Activated naive CD8-positive, alpha-beta T cell treated with anti-CD3 and anti-CD28 coated beads, Interleukin-2, amount 50 U/mL, for 24 hours (primary cell): ENCODE data around the gene SVIP.

ENCODE experiments used
- ATAC-seq: fragments of 150-1000 bp; cut with Tn5 transposase; one replicate; pipeline ENCODE4 v1.10.0; 2021
- DNase-seq: peaks from one replicate; pipeline ENCODE4 v3.0.0; 2021
- H3K27ac Mint-ChIP-seq: one replicate; pipeline ENCODE4 v1.8.0; 2021; ENCODE audit warnings: mild to moderate bottlenecking, mixed read lengths
- H3K27me3 Mint-ChIP-seq: one replicate; pipeline ENCODE4 v1.8.0; 2021; ENCODE audit warnings: mixed read lengths
- H3K36me3 Mint-ChIP-seq: one replicate; pipeline ENCODE4 v1.8.0; 2021; ENCODE audit warnings: low read depth, mixed read lengths
- H3K4me1 Mint-ChIP-seq: one replicate; pipeline ENCODE4 v1.8.0; 2021; ENCODE audit warnings: mixed read lengths
- H3K4me3 Mint-ChIP-seq: one replicate; pipeline ENCODE4 v1.8.0; 2021; ENCODE audit warnings: mild to moderate bottlenecking, moderate library complexity, mixed read lengths
- H3K9me3 Mint-ChIP-seq: one replicate; pipeline ENCODE4 v1.8.0; 2021; ENCODE audit warnings: mixed read lengths

SVIP gene

GRCh38 chr11:22829231-22830081 lies at the start of gene SVIP:
SVIP (minus strand) TSS chr11:22829801; CDS start chr11:22829748, 53 bp downstream.
- Mint-ChIP-seq H3K4me1 (peaks cover 10% of the 10 kb centered on the region), H3K9me3 (no peaks in the 10 kb centered on the region), H3K27me3 (no peaks in the 10 kb centered on the region), H3K36me3 (peaks cover 16% of the 10 kb centered on the region), H3K4me3 (peak within 1 kb of the TSS; percentile 88), H3K27ac (peak within 1 kb of the TSS; percentile 86)
- DNase-seq (peak; percentile 97), ATAC-seq (peak; percentile 86)

GRCh38 chr11:22878604-22879003 lies 49.0 kb upstream of the SVIP start:
- DNase-seq (no peak), ATAC-seq (no peak)
- no peak overlapping the region for H3K4me3 Mint-ChIP-seq
- no peaks in the 10 kb centered on the region for H3K4me1 Mint-ChIP-seq
- H3K36me3 Mint-ChIP-seq: no peaks in the 10 kb centered on the region
- H3K27ac Mint-ChIP-seq: no peak overlapping the region
- H3K27me3 Mint-ChIP-seq: no peaks in the 10 kb centered on the region
- no peaks in the 10 kb centered on the region for H3K9me3 Mint-ChIP-seq

GRCh38 chr11:22878039-22878438 lies 48.4 kb upstream of the SVIP start:
- Mint-ChIP-seq H3K4me1 (no peaks in the 10 kb centered on the region), H3K27ac (no peak overlapping the region), H3K4me3 (no peak overlapping the region), H3K9me3 (no peaks in the 10 kb centered on the region), H3K27me3 (no peaks in the 10 kb centered on the region), H3K36me3 (no peaks in the 10 kb centered on the region)
- DNase-seq (no peak), ATAC-seq (no peak)

GRCh38 chr11:22875869-22876473 lies 46.4 kb upstream of the SVIP start:
- Mint-ChIP-seq H3K27me3 (no peaks in the 10 kb centered on the region), H3K36me3 (no peaks in the 10 kb centered on the region), H3K4me3 (no peak overlapping the region), H3K4me1 (no peaks in the 10 kb centered on the region), H3K27ac (no peak overlapping the region), H3K9me3 (no peaks in the 10 kb centered on the region)
- ATAC-seq: peak; percentile 77
- peak; percentile 54 for DNase-seq

- no peak overlapping the region for H3K4me3 Mint-ChIP-seq
- DNase-seq (no peak), ATAC-seq (no peak)
- H3K27ac Mint-ChIP-seq: no peak overlapping the region
- H3K9me3 Mint-ChIP-seq: no peaks in the 10 kb centered on the region
- no peaks in the 10 kb centered on the region for H3K27me3 Mint-ChIP-seq
- H3K4me1 Mint-ChIP-seq: no peaks in the 10 kb centered on the region
- H3K36me3 Mint-ChIP-seq: no peaks in the 10 kb centered on the region
Observed at GRCh38 chr11:22869325-22869724, 39.7 kb upstream of the SVIP start.

- DNase-seq (no peak), ATAC-seq (no peak)
- Mint-ChIP-seq H3K36me3 (no peaks in the 10 kb centered on the region), H3K27ac (no peak within 1 kb of the TSS), H3K4me1 (no peaks in the 10 kb centered on the region), H3K4me3 (no peak within 1 kb of the TSS), H3K9me3 (no peaks in the 10 kb centered on the region), H3K27me3 (no peaks in the 10 kb centered on the region)
Observed at GRCh38 chr11:22860241-22860640, 30.6 kb upstream of the SVIP start, which contains the start of gene CCDC179. CCDC179 (minus strand) TSS chr11:22860474; CDS start chr11:22860421, 53 bp downstream.

GRCh38 chr11:22859756-22860155 lies 30.2 kb upstream of the SVIP start:
- Mint-ChIP-seq H3K9me3 (no peaks in the 10 kb centered on the region), H3K27ac (no peak overlapping the region), H3K4me3 (no peak overlapping the region), H3K4me1 (no peaks in the 10 kb centered on the region), H3K27me3 (no peaks in the 10 kb centered on the region), H3K36me3 (no peaks in the 10 kb centered on the region)
- DNase-seq (no peak), ATAC-seq (no peak)

GRCh38 chr11:22851477-22851876 lies 21.9 kb upstream of the SVIP start:
- Mint-ChIP-seq H3K4me1 (no peaks in the 10 kb centered on the region), H3K27me3 (no peaks in the 10 kb centered on the region), H3K9me3 (peaks cover 8% of the 10 kb centered on the region), H3K36me3 (peaks cover 2% of the 10 kb centered on the region), H3K4me3 (no peak overlapping the region), H3K27ac (no peak overlapping the region)
- ATAC-seq: no peak
- no peak for DNase-seq

- DNase-seq (no peak), ATAC-seq (no peak)
- Mint-ChIP-seq H3K4me1 (no peaks in the 10 kb centered on the region), H3K27ac (no peak overlapping the region), H3K27me3 (no peaks in the 10 kb centered on the region), H3K9me3 (no peaks in the 10 kb centered on the region), H3K36me3 (peaks cover 4% of the 10 kb centered on the region), H3K4me3 (no peak overlapping the region)
Observed at GRCh38 chr11:22846726-22847125, 17.1 kb upstream of the SVIP start.

GRCh38 chr11:22832315-22833015 lies 2.9 kb upstream of the SVIP start:
- no peaks in the 10 kb centered on the region for H3K9me3 Mint-ChIP-seq
- no peak overlapping the region for H3K27ac Mint-ChIP-seq
- DNase-seq (no peak), ATAC-seq (no peak)
- no peaks in the 10 kb centered on the region for H3K27me3 Mint-ChIP-seq
- no peaks in the 10 kb centered on the region for H3K36me3 Mint-ChIP-seq
- H3K4me3 Mint-ChIP-seq: no peak overlapping the region
- H3K4me1 Mint-ChIP-seq: peaks cover 10% of the 10 kb centered on the region

GRCh38 chr11:22830082-22830414 lies 447 bp upstream of the SVIP start:
- no peaks in the 10 kb centered on the region for H3K9me3 Mint-ChIP-seq
- H3K4me3 Mint-ChIP-seq: peak overlapping the region; percentile 88
- DNase-seq (no peak), ATAC-seq (no peak)
- H3K27ac Mint-ChIP-seq: no peak overlapping the region
- peaks cover 10% of the 10 kb centered on the region for H3K4me1 Mint-ChIP-seq
- H3K27me3 Mint-ChIP-seq: no peaks in the 10 kb centered on the region
- H3K36me3 Mint-ChIP-seq: peaks cover 10% of the 10 kb centered on the region

- DNase-seq (no peak), ATAC-seq (no peak)
- peak overlapping the region; percentile 88 for H3K4me3 Mint-ChIP-seq
- H3K9me3 Mint-ChIP-seq: no peaks in the 10 kb centered on the region
- no peaks in the 10 kb centered on the region for H3K27me3 Mint-ChIP-seq
- peaks cover 10% of the 10 kb centered on the region for H3K4me1 Mint-ChIP-seq
- H3K27ac Mint-ChIP-seq: peak overlapping the region; percentile 86
- H3K36me3 Mint-ChIP-seq: peaks cover 23% of the 10 kb centered on the region
Observed at GRCh38 chr11:22828373-22828772, 1.2 kb downstream of the SVIP start.

GRCh38 chr11:22822203-22822602 lies 7.4 kb downstream of the SVIP start:
- no peak for ATAC-seq
- H3K27me3 Mint-ChIP-seq: no peaks in the 10 kb centered on the region
- H3K27ac Mint-ChIP-seq: no peak overlapping the region
- peaks cover 77% of the 10 kb centered on the region for H3K36me3 Mint-ChIP-seq
- no peak for DNase-seq
- H3K4me1 Mint-ChIP-seq: no peaks in the 10 kb centered on the region
- H3K9me3 Mint-ChIP-seq: peaks cover under 1% of the 10 kb centered on the region
- no peak overlapping the region for H3K4me3 Mint-ChIP-seq

- peaks cover 2% of the 10 kb centered on the region for H3K4me1 Mint-ChIP-seq
- ATAC-seq (no peak), DNase-seq (no peak)
- no peak overlapping the region for H3K4me3 Mint-ChIP-seq
- no peak overlapping the region for H3K27ac Mint-ChIP-seq
- H3K27me3 Mint-ChIP-seq: no peaks in the 10 kb centered on the region
- peaks cover 6% of the 10 kb centered on the region for H3K36me3 Mint-ChIP-seq
- H3K9me3 Mint-ChIP-seq: peaks cover 10% of the 10 kb centered on the region
Observed at GRCh38 chr11:22809893-22810292, 19.7 kb downstream of the SVIP start.
